ENCODE results near the gene CNN1.

DNA sequence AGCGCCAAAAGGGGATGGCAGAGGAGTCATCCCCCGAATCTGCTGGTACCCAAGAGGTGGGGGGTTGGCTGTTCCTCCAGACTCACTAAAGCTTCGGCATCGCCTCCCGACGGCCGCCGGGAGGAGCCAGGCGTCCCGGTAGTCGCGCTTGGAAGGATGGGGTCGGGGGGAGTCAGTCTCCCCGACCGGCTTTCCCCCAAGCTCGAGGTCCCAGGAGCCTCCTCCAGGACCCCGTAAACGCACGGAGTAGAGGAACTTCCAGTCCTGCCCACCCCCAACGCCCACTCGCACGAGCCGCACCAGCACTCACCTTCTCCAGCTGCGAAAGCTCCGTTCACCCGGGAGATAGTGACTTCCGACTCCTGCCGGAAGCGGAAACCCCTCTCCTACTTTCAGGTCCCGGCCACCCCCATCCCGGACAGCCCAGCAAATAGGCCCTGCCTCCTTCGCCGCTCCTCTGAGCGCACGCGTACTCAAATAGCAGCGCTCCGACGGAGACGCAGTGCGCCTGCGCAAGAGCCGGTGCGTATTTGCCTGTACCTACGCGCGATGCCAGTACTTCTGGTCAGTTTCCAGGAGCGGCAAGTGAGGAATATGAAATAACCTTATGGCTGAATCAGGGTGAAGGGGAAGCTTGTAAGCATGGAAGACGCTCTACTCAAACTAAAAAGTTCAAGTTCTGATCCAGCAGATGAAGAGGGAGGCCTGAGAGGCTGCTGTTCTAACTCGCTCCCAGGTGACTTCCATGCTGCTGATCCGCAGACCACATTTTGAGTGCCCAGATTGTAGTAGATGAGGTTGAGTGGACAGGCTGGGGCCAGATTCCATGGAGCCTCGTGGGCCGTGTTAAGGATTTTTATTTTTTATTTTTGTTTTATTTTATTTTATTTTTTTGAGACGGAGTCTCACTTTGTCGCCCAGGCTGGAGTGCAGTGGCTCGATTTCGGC lies 20.5 kb downstream of the CNN1 start, which contains the start of gene ELOF1:
- TF ChIP-seq EZH2 (IDR thresholded peaks at IDR 0.05; ENCODE audit: low read depth), result no peak
- TF ChIP-seq, protein P1, sequence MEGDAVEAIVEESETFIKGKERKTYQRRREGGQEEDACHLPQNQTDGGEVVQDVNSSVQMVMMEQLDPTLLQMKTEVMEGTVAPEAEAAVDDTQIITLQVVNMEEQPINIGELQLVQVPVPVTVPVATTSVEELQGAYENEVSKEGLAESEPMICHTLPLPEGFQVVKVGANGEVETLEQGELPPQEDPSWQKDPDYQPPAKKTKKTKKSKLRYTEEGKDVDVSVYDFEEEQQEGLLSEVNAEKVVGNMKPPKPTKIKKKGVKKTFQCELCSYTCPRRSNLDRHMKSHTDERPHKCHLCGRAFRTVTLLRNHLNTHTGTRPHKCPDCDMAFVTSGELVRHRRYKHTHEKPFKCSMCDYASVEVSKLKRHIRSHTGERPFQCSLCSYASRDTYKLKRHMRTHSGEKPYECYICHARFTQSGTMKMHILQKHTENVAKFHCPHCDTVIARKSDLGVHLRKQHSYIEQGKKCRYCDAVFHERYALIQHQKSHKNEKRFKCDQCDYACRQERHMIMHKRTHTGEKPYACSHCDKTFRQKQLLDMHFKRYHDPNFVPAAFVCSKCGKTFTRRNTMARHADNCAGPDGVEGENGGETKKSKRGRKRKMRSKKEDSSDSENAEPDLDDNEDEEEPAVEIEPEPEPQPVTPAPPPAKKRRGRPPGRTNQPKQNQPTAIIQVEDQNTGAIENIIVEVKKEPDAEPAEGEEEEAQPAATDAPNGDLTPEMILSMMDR (conservative IDR thresholded peaks at IDR 0.05), result peak; percentile 48

All from PC-9 (cell line).